Activated CD8-positive, alpha-beta T cell treated with anti-CD3 and anti-CD28 coated beads for 36 hours (primary cell): Measurements from ENCODE around the gene ALDH1L2. TPM values are rescaled to one million over a fixed set of nuclear protein-coding genes. Genes with fewer than 3 reads are reported as not detected.

Experiments
- ATAC-seq: fragments of 200-7000 bp; cut with Tn5 transposase; one replicate; pipeline ENCODE4 v1.10.0; 2021; ENCODE audit warnings: mild to moderate bottlenecking, moderate library complexity
- CTCF ChIA-PET: fragments of 350-600 bp; sonication (Branson Sonifier 250); formaldehyde crosslinking; loops from one replicate; lab custom pipeline; 2021; ENCODE audit warnings: antibody characterized with exemption; lab: Charles Lee
- POLR2A ChIA-PET: fragments of 350-600 bp; sonication (Branson Sonifier 250); formaldehyde crosslinking; loops from one replicate; lab custom pipeline; 2021; ENCODE audit warnings: antibody characterized with exemption; lab: Charles Lee
- DNase-seq: peaks from one replicate; pipeline ENCODE4 v3.0.0-alpha.2; 2020
- H3K27ac Mint-ChIP-seq: one replicate; pipeline ENCODE4 v1.8.0; 2021; ENCODE audit warnings: mild to moderate bottlenecking, mixed read lengths
- H3K27me3 Mint-ChIP-seq: one replicate; pipeline ENCODE4 v1.8.0; 2021; ENCODE audit warnings: mixed read lengths
- H3K36me3 Mint-ChIP-seq: one replicate; pipeline ENCODE4 v1.8.0; 2021; ENCODE audit warnings: low read depth, mixed read lengths
- H3K4me1 Mint-ChIP-seq: one replicate; pipeline ENCODE4 v1.8.0; 2021; ENCODE audit warnings: low read depth, mixed read lengths
- H3K4me3 Mint-ChIP-seq: one replicate; pipeline ENCODE4 v1.8.0; 2021; ENCODE audit warnings: mild to moderate bottlenecking, moderate library complexity, mixed read lengths
- H3K9me3 Mint-ChIP-seq: one replicate; pipeline ENCODE4 v1.8.0; 2021; ENCODE audit warnings: mixed read lengths
- intact Hi-C: fragments of 100-400 bp; cut with micrococcal nuclease; formaldehyde crosslinking; loops from one replicate; pipeline ENCODE4 v1.10.0; 2022
- total RNA-seq, 2 experiments: library from RNA; stranded (reverse); gene quantifications; one replicate each; pipeline ENCODE4 v1.2.3, GENCODE V29; 2021
- TF ChIP-seq, protein P1 (sequence below): fragments of 200-600 bp; IDR thresholded peaks from one replicate; pipeline ENCODE4 v1.8.0; 2022; ENCODE audit warnings: antibody characterized with exemption, mild to moderate bottlenecking

ALDH1L2 gene
- total RNA-seq, 2 experiments from 2014 or later = 5.7 to 7.8 TPM

DNA sequence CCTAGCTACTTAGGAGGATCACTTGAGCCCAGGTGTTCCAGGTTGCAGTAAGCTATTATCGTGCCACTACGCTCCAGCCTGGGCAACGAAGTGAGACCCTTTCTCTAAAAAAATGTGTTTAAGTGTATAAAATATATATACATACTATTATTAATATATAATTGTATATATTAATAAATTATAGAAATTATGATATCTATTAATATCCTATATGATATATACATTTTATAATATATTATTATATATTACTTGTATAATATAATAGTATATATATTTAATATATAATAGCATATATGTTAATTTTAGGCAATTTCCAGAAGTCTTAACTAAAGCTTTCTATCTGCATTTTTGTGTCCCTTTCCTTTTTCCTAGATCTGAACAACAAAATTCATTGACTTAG lies 12.3 kb downstream of the ALDH1L2 start:
- ChIA-PET CTCF (no interaction called here), POLR2A (no interaction called here)
- Mint-ChIP-seq H3K27me3 (no peaks in the 10 kb centered on the region), H3K27ac (no peak overlapping the region), H3K4me3 (no peak overlapping the region), H3K9me3 (no peaks in the 10 kb centered on the region), H3K36me3 (no peaks in the 10 kb centered on the region), H3K4me1 (no peaks in the 10 kb centered on the region)
- intact Hi-C loops = no loop called here
- TF ChIP-seq, protein P1, sequence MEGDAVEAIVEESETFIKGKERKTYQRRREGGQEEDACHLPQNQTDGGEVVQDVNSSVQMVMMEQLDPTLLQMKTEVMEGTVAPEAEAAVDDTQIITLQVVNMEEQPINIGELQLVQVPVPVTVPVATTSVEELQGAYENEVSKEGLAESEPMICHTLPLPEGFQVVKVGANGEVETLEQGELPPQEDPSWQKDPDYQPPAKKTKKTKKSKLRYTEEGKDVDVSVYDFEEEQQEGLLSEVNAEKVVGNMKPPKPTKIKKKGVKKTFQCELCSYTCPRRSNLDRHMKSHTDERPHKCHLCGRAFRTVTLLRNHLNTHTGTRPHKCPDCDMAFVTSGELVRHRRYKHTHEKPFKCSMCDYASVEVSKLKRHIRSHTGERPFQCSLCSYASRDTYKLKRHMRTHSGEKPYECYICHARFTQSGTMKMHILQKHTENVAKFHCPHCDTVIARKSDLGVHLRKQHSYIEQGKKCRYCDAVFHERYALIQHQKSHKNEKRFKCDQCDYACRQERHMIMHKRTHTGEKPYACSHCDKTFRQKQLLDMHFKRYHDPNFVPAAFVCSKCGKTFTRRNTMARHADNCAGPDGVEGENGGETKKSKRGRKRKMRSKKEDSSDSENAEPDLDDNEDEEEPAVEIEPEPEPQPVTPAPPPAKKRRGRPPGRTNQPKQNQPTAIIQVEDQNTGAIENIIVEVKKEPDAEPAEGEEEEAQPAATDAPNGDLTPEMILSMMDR = no peak
- DNase-seq (no peak), ATAC-seq (no peak)

DNA sequence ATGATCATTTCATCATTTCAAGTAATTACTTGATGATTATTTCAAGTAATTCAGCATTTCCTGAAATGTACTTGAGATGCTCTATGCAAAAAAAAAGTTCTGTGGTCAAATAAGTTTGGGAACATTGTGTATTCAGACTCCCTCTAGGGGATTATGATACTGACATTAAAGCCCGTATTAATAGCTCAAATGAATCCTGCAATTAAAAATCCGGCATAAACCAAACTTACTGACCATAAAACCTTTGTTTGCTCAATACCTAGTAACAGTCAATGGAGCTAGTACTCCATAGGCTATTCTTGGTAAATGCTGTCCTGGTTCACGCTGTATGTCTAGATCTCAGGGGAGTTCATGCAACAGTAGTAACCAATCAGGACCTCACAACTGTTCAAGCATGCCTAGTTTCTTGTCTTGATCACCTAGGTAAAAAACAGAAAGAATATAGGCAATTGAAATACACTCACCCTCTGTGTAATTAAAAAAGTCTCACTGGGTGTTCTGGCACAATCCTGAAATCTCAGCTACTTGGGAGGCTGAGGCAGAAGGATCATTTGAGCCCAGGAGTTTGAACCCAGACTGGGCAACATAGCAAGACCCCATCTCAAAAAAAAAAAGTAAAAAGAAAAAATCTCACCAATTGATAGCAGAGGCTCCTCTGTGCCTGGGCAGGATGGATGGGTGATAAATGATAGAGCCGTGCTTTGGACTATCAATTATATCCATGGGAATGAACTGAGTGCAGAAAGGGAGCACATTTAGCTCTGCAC lies 14.1 kb downstream of the ALDH1L2 start:
- no peaks in the 10 kb centered on the region for H3K36me3 Mint-ChIP-seq
- no peak overlapping the region for H3K27ac Mint-ChIP-seq
- TF ChIP-seq, protein P1 = no peak
- ChIA-PET POLR2A (interaction anchor here (1.1 kb wide), 1 partner anchor 9 kb away, joined by 3 read pairs; no protein-coding TSS in a partner anchor), CTCF (interaction anchor here (0.9 to 1.5 kb wide), 3 partner anchors 17 to 688 kb away, joined by 3 to 5 read pairs (median 5); no protein-coding TSS in a partner anchor)
- intact Hi-C loops = no loop called here
- H3K4me1 Mint-ChIP-seq = no peaks in the 10 kb centered on the region
- DNase-seq = no peak
- H3K9me3 Mint-ChIP-seq = no peaks in the 10 kb centered on the region
- no peaks in the 10 kb centered on the region for H3K27me3 Mint-ChIP-seq
- no peak for ATAC-seq
- no peak overlapping the region for H3K4me3 Mint-ChIP-seq

DNA sequence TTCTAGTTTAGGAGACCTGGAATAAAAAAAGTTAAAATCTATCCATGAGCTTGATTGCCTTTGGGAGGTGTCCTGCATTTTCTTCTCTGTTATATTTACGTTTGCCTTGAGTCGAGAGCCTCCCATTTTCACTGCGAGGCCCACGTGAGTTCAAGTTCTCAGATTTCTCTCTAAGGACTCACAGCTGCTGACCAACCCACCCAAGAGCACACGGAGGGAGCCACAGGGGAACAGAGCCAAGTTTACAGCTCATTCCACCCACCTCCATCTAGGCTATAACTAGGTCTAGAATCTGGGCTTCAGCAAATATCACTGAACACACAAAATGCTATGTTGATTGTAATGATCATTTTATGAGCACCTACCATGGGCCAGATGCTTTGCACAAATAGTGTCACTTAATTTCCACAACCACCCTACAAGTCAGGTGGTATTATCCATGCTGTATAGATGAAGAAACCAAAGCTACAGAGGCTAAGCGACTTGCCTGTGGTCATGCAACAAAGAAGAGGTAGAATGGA lies 16.7 kb downstream of the ALDH1L2 start:
- H3K9me3 Mint-ChIP-seq = no peaks in the 10 kb centered on the region
- CTCF ChIA-PET = no interaction called here
- intact Hi-C loops = no loop called here
- no peak overlapping the region for H3K4me3 Mint-ChIP-seq
- ATAC-seq = no peak
- DNase-seq = no peak
- no peaks in the 10 kb centered on the region for H3K4me1 Mint-ChIP-seq
- POLR2A ChIA-PET = no interaction called here
- H3K27me3 Mint-ChIP-seq = no peaks in the 10 kb centered on the region
- H3K36me3 Mint-ChIP-seq = no peaks in the 10 kb centered on the region
- no peak overlapping the region for H3K27ac Mint-ChIP-seq
- TF ChIP-seq, protein P1 = no peak

DNA sequence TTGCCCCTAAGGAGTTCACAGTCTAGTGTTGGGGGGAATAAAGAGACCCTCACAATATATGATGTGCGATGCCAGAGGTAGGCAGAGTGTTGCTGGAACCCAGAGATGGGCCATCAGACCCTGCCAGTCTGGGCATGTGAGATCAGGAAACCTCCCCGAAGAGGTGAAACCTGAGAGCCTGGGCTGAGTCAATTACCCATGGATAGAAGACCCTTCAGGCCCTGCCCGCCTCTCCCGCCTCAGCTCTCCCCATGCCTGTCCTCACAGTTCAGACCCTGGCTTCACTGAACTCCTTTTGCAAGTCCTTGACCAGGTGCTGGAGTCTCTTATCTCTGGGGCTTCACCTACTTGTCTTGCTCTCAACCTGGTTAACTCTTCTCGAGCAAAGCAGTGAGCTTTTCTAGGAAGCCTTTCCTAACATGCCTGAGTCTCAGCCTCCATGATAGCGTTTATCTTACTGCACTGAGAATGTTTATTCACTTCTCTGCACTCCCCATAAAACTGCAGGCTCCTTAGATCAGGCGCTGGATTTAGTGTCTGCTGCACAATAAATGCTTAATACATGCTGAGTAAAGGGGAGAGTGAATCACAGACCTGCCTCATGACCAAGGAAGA lies 19.6 kb downstream of the ALDH1L2 start:
- DNase-seq (no peak), ATAC-seq (no peak)
- H3K4me3 Mint-ChIP-seq = no peak overlapping the region
- POLR2A ChIA-PET = no interaction called here
- TF ChIP-seq, protein P1 = no peak
- CTCF ChIA-PET = no interaction called here
- H3K27ac Mint-ChIP-seq = no peak overlapping the region
- intact Hi-C loops = no loop called here
- H3K27me3 Mint-ChIP-seq = no peaks in the 10 kb centered on the region
- H3K4me1 Mint-ChIP-seq = no peaks in the 10 kb centered on the region
- H3K9me3 Mint-ChIP-seq = no peaks in the 10 kb centered on the region
- no peaks in the 10 kb centered on the region for H3K36me3 Mint-ChIP-seq
